Mucosa of descending colon (tissue), 3 donors: ENCODE results near the gene PRRT1. TPM values are rescaled to one million over a fixed set of nuclear protein-coding genes. Genes with fewer than 3 reads are reported as not detected.

ENCODE experiments used
- ATAC-seq: fragments of 200-7000 bp; cut with Tn5 transposase; one replicate; pipeline ENCODE4 v1.9.1; 2020; ENCODE audit warnings: mild to moderate bottlenecking, moderate library complexity
- DNase-seq, 3 donors: peaks; one replicate each; pipeline ENCODE4 v3.0.0-alpha.2; 2020
- H3K36me3 ChIP-seq: fragments of 200-600 bp; one replicate; pipeline ENCODE4 v1.8.0; 2021; ENCODE audit warnings: low read depth, mild to moderate bottlenecking
- H3K4me1 ChIP-seq: fragments of 200-600 bp; one replicate; pipeline ENCODE4 v1.8.0; 2021; ENCODE audit warnings: low read depth, mild to moderate bottlenecking
- H3K4me3 ChIP-seq: fragments of 200-600 bp; one replicate; pipeline ENCODE4 v1.8.0; 2021; ENCODE audit warnings: mild to moderate bottlenecking
- H3K9me3 ChIP-seq: fragments of 200-600 bp; one replicate; pipeline ENCODE4 v1.8.0; 2021; ENCODE audit warnings: mild to moderate bottlenecking
- CTCF ChIP-seq: fragments of 200-600 bp; IDR thresholded peaks from one replicate; pipeline ENCODE4 v1.8.0; 2022; ENCODE audit warnings: antibody characterized with exemption, mild to moderate bottlenecking
- intact Hi-C, 2 donors: fragments of 100-400 bp; cut with DNase I in 1 of 2; cut with micrococcal nuclease in 1 of 2; formaldehyde crosslinking; loops; one replicate each; pipeline versions ENCODE4 v1.11.0 to v1.11.1; 2022; cut with DNase I, micrococcal nuclease
- total RNA-seq, 3 donors: library from RNA; stranded (reverse); fragmentation: NEBNext Ultra II Directional in 2 of 3; extraction: Animal tissue kit (Norgen Biotek cat#: 25700) in 2 of 3; gene quantifications; one replicate each; pipeline versions ENCODE4 v1.2.1 to v1.2.4, GENCODE V29; 2021 to 2023
- donor health status: DM: no; HTN: no; CAD: no; lungs with moderate emphysema.
- donor health status: DM: no; HTN: no; CAD: no.
- donor health status: DM: no; HTN: yes; CAD: no.

PRRT1 gene
- total RNA-seq, 3 donors from 2014 or later: 0.96 to 6.6 (median 2.0) TPM

GRCh38 chr6:32112431-32112980, 39.2 kb downstream of the PRRT1 start:
- Histone ChIP-seq H3K4me1 (peaks cover 10% of the 10 kb centered on the region), H3K9me3 (no peaks in the 10 kb centered on the region), H3K36me3 (no peaks in the 10 kb centered on the region), H3K4me3 (no peak overlapping the region)
- ATAC-seq (no peak), DNase-seq (no peak)
- intact Hi-C loops: no loop called here
- TF ChIP-seq CTCF: no peak

GRCh38 chr6:32111424-32112066, 40.2 kb downstream of the PRRT1 start:
- Histone ChIP-seq H3K36me3 (no peaks in the 10 kb centered on the region), H3K4me3 (no peak overlapping the region), H3K9me3 (no peaks in the 10 kb centered on the region), H3K4me1 (peaks cover 10% of the 10 kb centered on the region)
- DNase-seq (no peak), ATAC-seq (no peak)
- intact Hi-C loops: no loop called here
- TF ChIP-seq CTCF: no peak

- intact Hi-C loops: no loop called here
- peak; percentile 24 for ATAC-seq
- Histone ChIP-seq H3K9me3 (no peaks in the 10 kb centered on the region), H3K4me1 (peaks cover 10% of the 10 kb centered on the region), H3K4me3 (no peak overlapping the region), H3K36me3 (no peaks in the 10 kb centered on the region)
- TF ChIP-seq CTCF: no peak
- no peak for DNase-seq
Observed at GRCh38 chr6:32110632-32111031, 41.1 kb downstream of the PRRT1 start.

DNA sequence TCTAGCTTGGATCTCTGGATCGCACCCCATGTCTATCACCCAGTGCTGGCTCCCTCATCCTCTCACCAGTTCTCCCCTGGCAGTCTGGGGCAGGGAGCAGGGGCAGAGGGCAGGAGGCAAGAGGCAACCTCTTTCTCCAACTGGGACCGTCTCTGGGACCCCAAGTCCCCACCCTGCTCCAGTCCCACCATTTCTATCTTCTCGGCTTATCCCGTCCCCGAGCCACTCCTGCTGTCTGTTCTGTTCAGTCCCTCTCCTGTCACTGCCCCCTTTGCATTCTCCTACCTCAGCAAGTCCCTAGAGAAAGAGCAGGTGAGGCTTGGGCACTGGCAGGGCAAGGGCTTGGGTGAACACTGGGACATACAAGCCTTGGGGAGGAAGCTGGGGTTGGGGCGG, 42.0 kb downstream of the PRRT1 start:
- DNase-seq (no peak), ATAC-seq (no peak)
- intact Hi-C loops: no loop called here
- no peaks in the 10 kb centered on the region for H3K36me3 ChIP-seq
- H3K4me3 ChIP-seq: no peak overlapping the region
- TF ChIP-seq CTCF: no peak
- H3K4me1 ChIP-seq: peaks cover 10% of the 10 kb centered on the region
- no peaks in the 10 kb centered on the region for H3K9me3 ChIP-seq

- peak; percentile 43 for ATAC-seq
- Histone ChIP-seq H3K4me1 (peaks cover 10% of the 10 kb centered on the region), H3K9me3 (no peaks in the 10 kb centered on the region), H3K36me3 (no peaks in the 10 kb centered on the region), H3K4me3 (no peak within 1 kb of the TSS)
- peak in 1 of 3 donors; percentile 50 for DNase-seq
- TF ChIP-seq CTCF: no peak
- intact Hi-C loops: no loop called here
Observed at GRCh38 chr6:32109114-32109764, 42.5 kb downstream of the PRRT1 start, which contains the start of gene TNXB. TSS of gene TNXB (minus strand) at chr6:32109338. CDS start at chr6:32098198, 11,140 bp downstream.
